SK-N-MC (cell line): ENCODE data around the gene MTUS2.

Source experiments
- EZH2 ChIP-seq: fragments of 200-600 bp; sonication (generic); IDR thresholded peaks from one replicate; pipeline ENCODE4 v1.6.1; 2017; ENCODE audit warnings: antibody characterized with exemption
- POLR2AphosphoS5 ChIP-seq: IDR thresholded peaks from 2 replicates; pipeline ENCODE4 v1.6.1; 2012; ENCODE audit warnings: mild to moderate bottlenecking, low read depth, low read length, borderline replicate concordance

- TF ChIP-seq POLR2AphosphoS5 (no peak), EZH2 (no peak)
These were observed 713.9 kb downstream of the MTUS2 start for GRCh38 chr13:29534083-29534482.
